GM10248 (cell line): ENCODE data around the gene RIPOR2.
A peak's percentile ranks its signal among the peaks of the same experiment; 100 is the strongest.
"Not testable (repeated sequence)": the region's sequence is repeated elsewhere in the genome, so short reads cannot be mapped to it uniquely, and the experiment has no call there.

ENCODE experiments used
- CTCF ChIA-PET: fragments of 300-600 bp; sonication (Branson Sonifier 250); formaldehyde crosslinking; extraction: SDS; loops from one replicate; lab custom pipeline; 2021; ENCODE audit warnings: antibody characterized with exemption; lab: Yijun Ruan, JAX
- POLR2A ChIA-PET: fragments of 350-650 bp; sonication (Branson Sonifier 250); formaldehyde crosslinking; extraction: SDS; loops from one replicate; lab custom pipeline; 2020; ENCODE audit warnings: antibody characterized with exemption; lab: Yijun Ruan, JAX
- DNase-seq: peaks from one replicate; pipeline ENCODE4 v3.0.0; 2012; ENCODE audit errors: extremely low spot score
- CTCF ChIP-seq: IDR thresholded peaks from 2 replicates; pipeline ENCODE4 v1.5.1; 2012; ENCODE audit warnings: mild to moderate bottlenecking, low read depth; ENCODE audit errors: extremely low read depth, missing control alignments, control extremely low read depth

The RIPOR2 gene

GRCh38 chr6:24777227-24777626 lies 158.5 kb downstream of the RIPOR2 start:
- DNase-seq: no peak
- ChIA-PET POLR2A (no interaction called here), CTCF (no interaction called here)
- TF ChIP-seq CTCF: no peak

GRCh38 chr6:24775520-24776058 lies 160.2 kb downstream of the RIPOR2 start:
- no peak for TF ChIP-seq CTCF
- no peak for DNase-seq
- POLR2A ChIA-PET: interaction anchor here (0.6 to 1.9 kb wide), 2 partner anchors 57 to 115 kb away, joined by 3 to 4 read pairs; partner anchors contain the start of gene C6orf62
- CTCF ChIA-PET: interaction anchor here (1.0 to 2.3 kb wide), 5 partner anchors 9 to 194 kb away, joined by 3 to 7 read pairs (median 3); no protein-coding TSS in a partner anchor

- CTCF ChIA-PET: interaction anchor here (1.0 to 2.3 kb wide), 8 partner anchors 9 to 217 kb away, joined by 3 to 7 read pairs (median 3); no protein-coding TSS in a partner anchor
- DNase-seq: peak; percentile 97
- no peak for TF ChIP-seq CTCF
- POLR2A ChIA-PET: interaction anchor here (1.9 kb wide), 1 partner anchor 56 kb away, joined by 4 read pairs; the partner anchor contains the start of gene C6orf62
Measured at GRCh38 chr6:24774696-24775519, 160.9 kb downstream of the RIPOR2 start, which contains the start of gene GMNN. GMNN (plus strand) TSS chr6:24774937; CDS start chr6:24777247, 2,310 bp downstream.

- ChIA-PET POLR2A (no interaction called here), CTCF (interaction anchor here (5.7 kb wide), 1 partner anchor 186 kb away, joined by 54 read pairs; no protein-coding TSS in a partner anchor)
- DNase-seq: no peak
- no peak for TF ChIP-seq CTCF
Measured at GRCh38 chr6:24768361-24768760, 167.4 kb downstream of the RIPOR2 start.

GRCh38 chr6:24766680-24767462 lies 168.9 kb downstream of the RIPOR2 start:
- ChIA-PET POLR2A (no interaction called here), CTCF (interaction anchor here (0.9 to 5.7 kb wide), 9 partner anchors 9 to 203 kb away, joined by 3 to 54 read pairs (median 4); no protein-coding TSS in a partner anchor)

GRCh38 chr6:24765968-24766367 lies 169.8 kb downstream of the RIPOR2 start:
- CTCF ChIA-PET: interaction anchor here (1.0 to 5.7 kb wide), 8 partner anchors 8 to 298 kb away, joined by 3 to 54 read pairs (median 4); no protein-coding TSS in a partner anchor
- DNase-seq, POLR2A ChIA-PET: not testable (repeated sequence)

More at GRCh38 chr6:24766680-24767462, 168.9 kb downstream of the RIPOR2 start:
- TF ChIP-seq CTCF: peak; percentile 49
- peak; percentile 63 for DNase-seq

GRCh38 chr6:24764833-24765828 lies 170.6 kb downstream of the RIPOR2 start:
- DNase-seq, POLR2A ChIA-PET: not testable (repeated sequence)
- CTCF ChIA-PET: interaction anchor here (1.0 to 5.7 kb wide), 5 partner anchors 9 to 299 kb away, joined by 3 to 54 read pairs (median 3); no protein-coding TSS in a partner anchor
